GM12892 (cell line): ENCODE data around the gene DUS1L.

Experiments
- POLR2A ChIP-seq: IDR thresholded peaks from 2 replicates; pipeline ENCODE4 v1.6.1; 2011; ENCODE audit warnings: low read depth, low read length, control low read depth
- POLR2AphosphoS5 ChIP-seq: IDR thresholded peaks from 2 replicates; pipeline ENCODE4 v1.6.1; 2011; ENCODE audit warnings: low read depth, low read length, control low read depth
- TAF1 ChIP-seq: IDR thresholded peaks from 2 replicates; pipeline ENCODE4 v1.6.1; 2011; ENCODE audit warnings: low read depth, mild to moderate bottlenecking, control low read depth, low read length, borderline replicate concordance

DNA sequence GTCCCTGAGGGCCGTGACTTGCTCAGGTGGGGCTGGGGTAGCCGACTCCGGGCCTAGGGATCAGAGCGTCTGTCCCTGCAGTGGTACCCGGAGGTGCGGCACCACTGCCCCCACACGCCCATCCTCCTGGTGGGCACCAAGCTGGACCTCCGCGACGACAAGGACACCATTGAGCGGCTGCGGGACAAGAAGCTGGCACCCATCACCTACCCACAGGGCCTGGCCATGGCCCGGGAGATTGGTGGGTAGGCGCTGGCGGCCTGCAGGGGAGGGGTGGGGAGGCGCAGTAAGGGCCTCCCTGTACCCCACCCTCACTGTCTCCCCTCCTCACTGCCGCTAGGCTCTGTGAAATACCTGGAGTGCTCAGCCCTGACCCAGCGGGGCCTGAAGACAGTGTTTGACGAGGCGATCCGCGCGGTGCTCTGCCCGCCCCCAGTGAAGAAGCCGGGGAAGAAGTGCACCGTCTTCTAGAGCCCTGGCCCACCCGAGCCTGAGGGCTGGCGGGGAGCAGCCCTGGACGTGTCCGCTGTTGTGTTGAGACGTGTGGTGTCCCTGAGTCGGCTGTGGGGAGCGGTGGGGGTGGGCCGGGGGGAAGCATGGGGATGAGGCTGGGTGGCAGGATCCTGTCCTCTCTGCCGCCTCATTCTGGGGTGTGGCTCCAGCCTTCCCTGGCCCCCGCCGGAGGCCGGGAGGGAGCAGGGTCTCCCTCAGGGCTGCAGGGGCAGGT is 32.1 kb downstream of the DUS1L start:
- TF ChIP-seq POLR2A (no peak), POLR2AphosphoS5 (no peak), TAF1 (no peak)
